A673 (cell line): ENCODE measurements around the gene PTGDS.

Experiments
- EZH2 ChIP-seq: fragments of 200-600 bp; sonication (generic); IDR thresholded peaks from 2 replicates; pipeline ENCODE4 v1.6.1; 2017; ENCODE audit warnings: borderline replicate concordance, low read depth, mild to moderate bottlenecking, mixed read lengths, antibody characterized with exemption, low read length; ENCODE audit not compliant: poor library complexity, severe bottlenecking
- TF ChIP-seq, protein P1 (sequence below): fragments of 300-800, 200-600 bp; sonication (generic); conservative IDR thresholded peaks from 2 replicates; pipeline ENCODE4 v1.5.1; 2017; ENCODE audit warnings: low read depth, mild to moderate bottlenecking, antibody characterized with exemption, low read length, moderate library complexity, mixed read lengths

DNA sequence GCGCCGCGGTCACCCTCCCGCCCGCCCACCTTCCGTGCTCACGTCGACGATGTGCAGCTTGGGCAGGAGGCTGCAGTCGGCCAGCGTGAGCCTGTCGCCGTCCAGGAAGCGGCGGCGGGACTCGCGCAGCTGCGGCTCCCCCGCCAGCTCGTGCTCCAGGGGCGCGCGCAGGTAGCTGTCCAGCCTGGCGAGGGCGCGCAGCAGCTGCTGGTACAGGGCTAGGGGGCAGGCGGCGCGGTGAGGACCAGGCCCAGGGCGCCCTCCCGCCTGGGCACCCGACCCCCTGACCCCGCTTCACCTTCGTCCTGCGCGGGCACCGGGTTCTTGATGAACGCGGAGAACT, 17.6 kb downstream of the PTGDS start:
- TF ChIP-seq EZH2: no peak
- TF ChIP-seq, protein P1, sequence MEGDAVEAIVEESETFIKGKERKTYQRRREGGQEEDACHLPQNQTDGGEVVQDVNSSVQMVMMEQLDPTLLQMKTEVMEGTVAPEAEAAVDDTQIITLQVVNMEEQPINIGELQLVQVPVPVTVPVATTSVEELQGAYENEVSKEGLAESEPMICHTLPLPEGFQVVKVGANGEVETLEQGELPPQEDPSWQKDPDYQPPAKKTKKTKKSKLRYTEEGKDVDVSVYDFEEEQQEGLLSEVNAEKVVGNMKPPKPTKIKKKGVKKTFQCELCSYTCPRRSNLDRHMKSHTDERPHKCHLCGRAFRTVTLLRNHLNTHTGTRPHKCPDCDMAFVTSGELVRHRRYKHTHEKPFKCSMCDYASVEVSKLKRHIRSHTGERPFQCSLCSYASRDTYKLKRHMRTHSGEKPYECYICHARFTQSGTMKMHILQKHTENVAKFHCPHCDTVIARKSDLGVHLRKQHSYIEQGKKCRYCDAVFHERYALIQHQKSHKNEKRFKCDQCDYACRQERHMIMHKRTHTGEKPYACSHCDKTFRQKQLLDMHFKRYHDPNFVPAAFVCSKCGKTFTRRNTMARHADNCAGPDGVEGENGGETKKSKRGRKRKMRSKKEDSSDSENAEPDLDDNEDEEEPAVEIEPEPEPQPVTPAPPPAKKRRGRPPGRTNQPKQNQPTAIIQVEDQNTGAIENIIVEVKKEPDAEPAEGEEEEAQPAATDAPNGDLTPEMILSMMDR: no peak
